Heart left ventricle (tissue), 16 donors: ENCODE measurements around the gene MGAT5. TPM values are rescaled to one million over a fixed set of nuclear protein-coding genes. Genes with fewer than 3 reads are reported as not detected.

Experiments
- ATAC-seq, 4 donors: fragments of 200-7000 bp; cut with Tn5 transposase; one replicate each; pipeline ENCODE4 v1.9.1; 2020 to 2022; ENCODE audit warnings: moderate library complexity in 4 of 4, mild to moderate bottlenecking in 3 of 4, moderate number of reproducible peaks in 1 of 4
- DNase-seq, 5 donors: peaks; one replicate each; pipeline ENCODE4 v3.0.0-alpha.2; 2020
- H3K27ac ChIP-seq, 12 donors: fragments of 200-600 bp; sonication (generic) in 4 of 12; one replicate each; pipeline versions ENCODE4 v1.5.0 to v1.8.0; 2016 to 2022; ENCODE audit warnings: mild to moderate bottlenecking in 2 of 12
- H3K27me3 ChIP-seq, 9 donors: fragments of 200-600 bp; sonication (generic) in 2 of 9; one replicate each; pipeline versions ENCODE4 v1.5.1 to v1.8.0; 2016 to 2022; ENCODE audit warnings: mild to moderate bottlenecking in 3 of 9
- H3K36me3 ChIP-seq, 9 donors: fragments of 200-600 bp; sonication (generic) in 2 of 9; one replicate each; pipeline versions ENCODE4 v1.5.0 to v1.8.0; 2018 to 2022; ENCODE audit warnings: mild to moderate bottlenecking in 2 of 9
- H3K4me1 ChIP-seq, 12 donors: fragments of 200-600 bp; sonication (generic) in 4 of 12; one replicate each; pipeline versions ENCODE4 v1.5.0 to v1.8.0; 2016 to 2022; ENCODE audit warnings: mild to moderate bottlenecking in 3 of 12
- H3K4me3 ChIP-seq, 12 donors: fragments of 200-600 bp; sonication (generic) in 4 of 12; one replicate each; pipeline versions ENCODE4 v1.5.0 to v1.8.0; 2017 to 2022; ENCODE audit warnings: mild to moderate bottlenecking in 9 of 12, moderate library complexity in 4 of 12
- H3K9me3 ChIP-seq, 12 donors: fragments of 200-600 bp; sonication (generic) in 4 of 12; one replicate each; pipeline versions ENCODE4 v1.5.0 to v1.8.0; 2016 to 2022; ENCODE audit warnings: mild to moderate bottlenecking in 1 of 12
- POLR2A ChIP-seq, 2 donors: fragments of 450-650 bp; IDR thresholded peaks; one replicate each; pipeline ENCODE4 v1.6.1; 2017; ENCODE audit warnings: antibody characterized with exemption in 2 of 2, mild to moderate bottlenecking in 2 of 2, moderate library complexity in 2 of 2
- WGBS, 4 donors: extraction: QIAGEN DNeasy Blood & Tissue Kit in 2 of 4; methylation state at CpG; one replicate each; pipeline versions ENCODE4 v1.1.5 to v1.1.7; 2013 to 2018; 5-methylcytosine and 5-hydroxymethylcytosine counted together
- intact Hi-C, 10 donors: fragments of 100-400 bp; cut with DNase I; formaldehyde crosslinking; loops; one replicate each; pipeline versions ENCODE4 v1.11.1 to v1.14.2; 2022
- polyA plus RNA-seq, 2 donors: library from polyadenylated mRNA; stranded (reverse); fragments of 200-250 nt; gene quantifications; one replicate each; pipeline ENCODE4 v1.2.3, GENCODE V29; 2013
- total RNA-seq, 9 donors: library from RNA; depleted of rRNA in 2 of 9; stranded (reverse); fragments of >200 nt in 2 of 9; fragmentation: NEBNext Ultra II Directional in 3 of 9; extraction: Animal tissue kit (Norgen Biotek cat#: 25700) in 3 of 9; gene quantifications; one replicate each; pipeline versions ENCODE4 v1.1.0 to v1.2.4, GENCODE V29; 2016 to 2023
- TF ChIP-seq, protein P1 (sequence below), 12 donors: fragments of 200-600 bp; sonication (generic) in 4 of 12; IDR thresholded peaks; one replicate each; pipeline versions ENCODE4 v1.5.0 to v1.8.0; 2018 to 2022; ENCODE audit warnings: antibody characterized with exemption in 12 of 12, mild to moderate bottlenecking in 5 of 12
- donor health status: ischemic (EF 13 %, LVEDD 7.1; RV severe dilation, severe dysfunction).
- donor health status: healthy with polysubstance abuse.
- donor health status: DM: no; HTN: yes; CAD: no.
- donor health status: DM: no; HTN: no; CAD: no.
- donor health status: ischemic (EF 25% LVEDD 6.9; RV normal size, moderate dysfunction).
- donor health status: ischemic (EF 25% LVEDD 5.7; RV mildly dilated, moderate dysfunction).
- donor health status: healthy.
- donor health status: DM: yes; HTN: yes; CAD: no.
- donor health status: ischemic (EF 35%, LVEDD 5.7; RV mildly dilated, moderate dysfunction).
- donor health status: nonischemic (EF 11% LVEDD 7.7; RV severe dilation, severe dysfunction).
- donor health status: DM: yes; HTN: yes; CAD: no.
- donor health status: PGD.
- donor health status: ischemic (EF 29% LVEDD 5.4; RV normal size, mild dysfunction).
- donor health status: nonischemic (EF 23%, LVEDD 6.1; RV moderate dilation, normal function).

Gene MGAT5
- total and polyA plus RNA-seq, 11 donors = 9.7 to 116 (median 79.3) TPM

DNA sequence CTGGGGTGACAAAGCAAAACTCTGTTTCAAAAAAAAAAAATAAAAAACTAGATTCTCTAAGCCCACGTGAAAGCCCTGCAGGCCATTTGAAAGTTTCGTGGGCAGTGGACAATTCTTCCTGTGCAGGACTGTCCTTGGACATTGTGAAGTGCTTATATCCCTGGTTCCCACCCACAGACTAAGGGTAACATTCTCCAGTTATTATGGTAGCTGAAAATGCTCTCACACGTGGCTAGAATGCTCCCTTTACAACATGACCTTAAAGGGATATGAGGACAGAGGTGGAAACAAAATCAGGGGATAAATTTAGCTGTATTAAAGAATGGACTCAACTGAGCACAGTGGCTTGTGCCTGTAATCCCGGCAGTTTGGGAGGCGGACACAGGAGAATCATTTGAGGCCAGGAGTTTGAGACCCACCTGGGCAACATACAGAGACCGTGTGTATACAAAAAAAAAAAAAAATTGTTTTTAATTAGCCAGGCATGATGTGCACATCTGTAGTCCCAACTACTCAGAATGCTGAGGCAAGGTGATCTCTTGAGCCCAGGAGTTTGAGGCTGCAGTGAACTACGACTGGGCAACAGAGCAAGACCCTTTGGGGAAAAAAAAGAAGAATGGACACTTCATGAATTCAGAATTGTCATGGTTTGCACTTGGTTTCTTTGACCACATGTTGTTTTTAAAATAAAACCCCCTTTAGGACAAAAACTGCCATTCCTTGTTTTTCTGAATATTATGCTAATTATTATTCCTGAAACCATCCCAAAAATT is 167.9 kb downstream of the MGAT5 start:
- ATAC-seq (peak; percentile 71 to 82 (median 72)), DNase-seq (no peak)
- no peaks in the 10 kb centered on the region for H3K9me3 ChIP-seq
- H3K36me3 ChIP-seq = peaks cover 0 to 30% (median 23%) of the 10 kb centered on the region in 9 donors
- H3K27me3 ChIP-seq = no peaks in the 10 kb centered on the region
- intact Hi-C loops = no loop called here
- peaks cover 0 to 27% (median 5%) of the 10 kb centered on the region in 12 donors for H3K4me1 ChIP-seq
- no peak overlapping the region for H3K4me3 ChIP-seq
- 63 to 72% (median 69%) methylated on average over 7 of the region's 7 CpGs for WGBS, 4 donors
- H3K27ac ChIP-seq = peak overlapping the region in 10 of 12 donors; percentile 22 to 76 (median 56)
- TF ChIP-seq POLR2A (IDR thresholded peaks at IDR 0.05) = no peak

DNA sequence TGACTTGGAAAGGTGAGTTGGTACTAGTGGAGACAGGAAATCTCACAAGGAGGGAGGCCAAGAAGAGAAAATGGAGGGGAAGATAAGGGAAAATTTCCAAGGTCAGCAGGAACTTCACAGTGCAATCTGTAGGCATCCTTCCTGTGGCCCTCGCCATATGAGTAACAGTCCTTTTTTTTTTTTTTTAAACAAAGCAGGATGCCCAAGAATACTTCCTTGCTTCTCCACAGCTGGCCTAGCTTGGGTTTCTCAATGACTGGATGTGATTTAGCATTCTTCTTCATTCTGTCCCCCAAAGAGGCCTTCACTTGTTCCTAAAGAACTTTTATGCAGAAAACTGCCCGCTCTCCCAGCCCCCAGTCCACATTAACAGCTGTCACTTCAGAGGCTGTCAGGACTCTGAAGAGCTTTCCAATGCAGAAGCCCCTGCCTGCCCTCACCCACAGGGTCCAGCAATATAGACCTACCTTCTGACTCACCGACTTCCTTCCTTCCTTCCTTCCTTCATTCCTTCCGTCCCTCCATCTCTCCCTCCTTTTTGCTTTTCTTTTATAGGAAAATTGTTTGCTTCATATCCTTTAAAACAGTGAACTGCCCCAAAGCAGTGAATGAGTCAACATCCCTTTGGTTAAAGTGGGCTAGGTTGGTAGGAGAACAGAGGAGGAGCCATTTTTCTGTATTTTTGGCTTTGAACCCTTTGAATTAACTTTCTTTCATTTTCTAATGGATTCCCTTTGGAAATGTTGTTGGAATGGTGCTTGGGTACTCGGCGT is 172.0 kb downstream of the MGAT5 start:
- H3K27ac ChIP-seq = no peak overlapping the region
- peaks cover 0 to 14% (median 1%) of the 10 kb centered on the region in 12 donors for H3K4me1 ChIP-seq
- ATAC-seq = no peak
- DNase-seq = no peak
- peaks cover 0 to 68% (median 47%) of the 10 kb centered on the region in 9 donors for H3K36me3 ChIP-seq
- no peaks in the 10 kb centered on the region for H3K27me3 ChIP-seq
- whole genome bisulfite sequencing, 4 donors = 85 to 87% (median 85%) methylated on average over 6 of the region's 6 CpGs
- H3K4me3 ChIP-seq = no peak overlapping the region
- no peaks in the 10 kb centered on the region for H3K9me3 ChIP-seq
- intact Hi-C loops = no loop called here
- TF ChIP-seq, protein P1, sequence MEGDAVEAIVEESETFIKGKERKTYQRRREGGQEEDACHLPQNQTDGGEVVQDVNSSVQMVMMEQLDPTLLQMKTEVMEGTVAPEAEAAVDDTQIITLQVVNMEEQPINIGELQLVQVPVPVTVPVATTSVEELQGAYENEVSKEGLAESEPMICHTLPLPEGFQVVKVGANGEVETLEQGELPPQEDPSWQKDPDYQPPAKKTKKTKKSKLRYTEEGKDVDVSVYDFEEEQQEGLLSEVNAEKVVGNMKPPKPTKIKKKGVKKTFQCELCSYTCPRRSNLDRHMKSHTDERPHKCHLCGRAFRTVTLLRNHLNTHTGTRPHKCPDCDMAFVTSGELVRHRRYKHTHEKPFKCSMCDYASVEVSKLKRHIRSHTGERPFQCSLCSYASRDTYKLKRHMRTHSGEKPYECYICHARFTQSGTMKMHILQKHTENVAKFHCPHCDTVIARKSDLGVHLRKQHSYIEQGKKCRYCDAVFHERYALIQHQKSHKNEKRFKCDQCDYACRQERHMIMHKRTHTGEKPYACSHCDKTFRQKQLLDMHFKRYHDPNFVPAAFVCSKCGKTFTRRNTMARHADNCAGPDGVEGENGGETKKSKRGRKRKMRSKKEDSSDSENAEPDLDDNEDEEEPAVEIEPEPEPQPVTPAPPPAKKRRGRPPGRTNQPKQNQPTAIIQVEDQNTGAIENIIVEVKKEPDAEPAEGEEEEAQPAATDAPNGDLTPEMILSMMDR (IDR thresholded peaks at IDR 0.05) = no peak

DNA sequence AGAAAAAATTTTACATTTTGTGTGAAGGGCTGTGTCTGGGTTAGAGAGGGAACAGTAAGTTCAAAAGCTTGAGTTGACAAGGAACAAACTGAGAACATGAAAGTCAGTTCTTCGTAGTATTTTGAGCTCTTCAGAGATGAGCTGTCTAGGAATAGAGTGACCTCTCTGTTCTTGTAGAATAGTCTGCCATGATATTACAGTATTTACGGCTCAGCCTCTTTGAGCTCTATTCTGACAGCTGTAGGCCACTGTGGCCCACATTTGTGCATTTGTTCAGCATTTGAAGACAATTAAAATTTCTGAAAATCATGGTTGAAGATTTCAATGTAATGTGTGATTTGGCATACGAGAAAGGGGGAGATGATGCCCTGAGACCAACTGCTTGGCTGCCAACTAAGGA is 172.8 kb downstream of the MGAT5 start:
- peaks cover 0 to 13% (median 0%) of the 10 kb centered on the region in 12 donors for H3K4me1 ChIP-seq
- no peak overlapping the region for H3K4me3 ChIP-seq
- WGBS, 4 donors = 88 to 89% (median 89%) methylated on average over 3 of the region's 3 CpGs
- no peaks in the 10 kb centered on the region for H3K27me3 ChIP-seq
- H3K9me3 ChIP-seq = no peaks in the 10 kb centered on the region
- ATAC-seq (no peak), DNase-seq (no peak)
- TF ChIP-seq POLR2A (IDR thresholded peaks at IDR 0.05) = no peak
- no peak overlapping the region for H3K27ac ChIP-seq
- intact Hi-C loops = no loop called here
- H3K36me3 ChIP-seq = peaks cover 0 to 75% (median 52%) of the 10 kb centered on the region in 9 donors

DNA sequence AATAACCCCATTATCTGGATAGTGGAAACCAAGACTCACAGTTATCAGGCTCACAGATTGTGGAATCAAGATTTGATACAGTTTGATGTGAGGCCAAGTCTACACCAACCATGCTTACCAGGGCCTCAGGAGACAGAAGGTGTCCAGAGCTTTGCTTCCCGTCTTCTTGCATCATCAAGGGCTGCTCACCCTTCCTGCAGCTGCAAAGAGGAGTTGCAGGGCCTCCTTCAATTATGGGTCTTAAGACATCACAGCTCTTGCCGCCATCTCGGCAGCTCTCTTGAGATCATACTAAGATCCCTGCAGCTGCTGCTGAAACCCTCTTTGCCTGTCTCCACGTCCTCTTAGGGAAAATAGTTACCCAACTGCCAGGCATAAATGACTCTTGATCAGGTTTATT is 176.0 kb downstream of the MGAT5 start:
- Histone ChIP-seq H3K9me3 (no peaks in the 10 kb centered on the region), H3K4me3 (no peak overlapping the region), H3K27me3 (no peaks in the 10 kb centered on the region), H3K27ac (no peak overlapping the region), H3K4me1 (peaks cover 0 to 9% (median 0%) of the 10 kb centered on the region in 12 donors), H3K36me3 (peaks cover 0 to 80% (median 53%) of the 10 kb centered on the region in 9 donors)
- 88 to 94% (median 90%) methylated on average over 4 of the region's 4 CpGs for WGBS, 4 donors
- no peak for TF ChIP-seq POLR2A (IDR thresholded peaks at IDR 0.05)
- TF ChIP-seq, protein P1 (IDR thresholded peaks at IDR 0.05) = no peak
- intact Hi-C loops = no loop called here
- DNase-seq = no peak
- no peak for ATAC-seq

DNA sequence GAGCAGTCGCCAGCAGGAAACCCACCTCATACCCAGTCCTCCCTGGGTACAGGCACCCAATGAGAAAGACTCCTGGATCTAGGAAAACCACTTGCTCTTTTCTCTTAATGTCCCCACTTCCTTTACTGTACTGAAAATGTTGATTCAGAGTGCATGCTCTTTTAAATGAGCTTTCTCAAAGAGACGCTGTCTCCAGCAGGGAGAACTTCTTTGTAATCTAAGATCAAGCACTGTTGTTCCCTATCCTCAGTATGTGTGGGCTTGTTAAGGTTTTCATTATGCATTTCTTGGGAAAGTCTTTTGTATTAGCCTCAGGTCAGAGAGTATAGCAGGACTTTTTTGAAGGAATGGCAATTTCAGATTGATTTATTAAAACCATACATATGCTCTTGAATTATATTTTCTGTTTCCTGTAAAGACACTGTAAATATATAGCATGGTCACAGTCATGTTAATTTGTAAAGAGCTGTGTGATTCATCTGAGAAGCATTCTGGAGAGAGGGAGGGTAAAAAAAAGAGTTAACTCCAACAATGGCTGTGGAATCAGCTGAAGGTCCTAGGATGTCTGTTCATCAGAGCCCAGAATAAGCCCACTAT is 178.1 kb downstream of the MGAT5 start:
- intact Hi-C loops = no loop called here
- DNase-seq = no peak
- no peak overlapping the region for H3K27ac ChIP-seq
- H3K9me3 ChIP-seq = no peaks in the 10 kb centered on the region
- WGBS, 4 donors = 95 to 100% (median 96%) methylated on average over 2 of the region's 2 CpGs
- TF ChIP-seq, protein P1 (IDR thresholded peaks at IDR 0.05) = no peak
- no peak for TF ChIP-seq POLR2A (IDR thresholded peaks at IDR 0.05)
- ATAC-seq = no peak
- H3K27me3 ChIP-seq = no peaks in the 10 kb centered on the region
- H3K4me1 ChIP-seq = no peaks in the 10 kb centered on the region
- H3K36me3 ChIP-seq = peaks cover 0 to 93% (median 72%) of the 10 kb centered on the region in 9 donors
- H3K4me3 ChIP-seq = no peak overlapping the region
